ENCODE measurements around the gene MAGEF1.

MAGEF1 gene

GRCh38 chr3:184728010-184728527 is 16.2 kb upstream of the MAGEF1 start:
- Histone ChIP-seq H3K36me3 (no peaks in the 10 kb centered on the region), H3K9me3 (ENCODE audit: severe bottlenecking) (no peaks in the 10 kb centered on the region), H3K27ac (no peak overlapping the region), H3K4me3 (ENCODE audit: low read depth, low read length) (no peak overlapping the region), H3K27me3 (ENCODE audit: insufficient read depth, low read depth, severe bottlenecking) (no peaks in the 10 kb centered on the region)
- DNase-seq, result no peak
- TF ChIP-seq, protein P1, sequence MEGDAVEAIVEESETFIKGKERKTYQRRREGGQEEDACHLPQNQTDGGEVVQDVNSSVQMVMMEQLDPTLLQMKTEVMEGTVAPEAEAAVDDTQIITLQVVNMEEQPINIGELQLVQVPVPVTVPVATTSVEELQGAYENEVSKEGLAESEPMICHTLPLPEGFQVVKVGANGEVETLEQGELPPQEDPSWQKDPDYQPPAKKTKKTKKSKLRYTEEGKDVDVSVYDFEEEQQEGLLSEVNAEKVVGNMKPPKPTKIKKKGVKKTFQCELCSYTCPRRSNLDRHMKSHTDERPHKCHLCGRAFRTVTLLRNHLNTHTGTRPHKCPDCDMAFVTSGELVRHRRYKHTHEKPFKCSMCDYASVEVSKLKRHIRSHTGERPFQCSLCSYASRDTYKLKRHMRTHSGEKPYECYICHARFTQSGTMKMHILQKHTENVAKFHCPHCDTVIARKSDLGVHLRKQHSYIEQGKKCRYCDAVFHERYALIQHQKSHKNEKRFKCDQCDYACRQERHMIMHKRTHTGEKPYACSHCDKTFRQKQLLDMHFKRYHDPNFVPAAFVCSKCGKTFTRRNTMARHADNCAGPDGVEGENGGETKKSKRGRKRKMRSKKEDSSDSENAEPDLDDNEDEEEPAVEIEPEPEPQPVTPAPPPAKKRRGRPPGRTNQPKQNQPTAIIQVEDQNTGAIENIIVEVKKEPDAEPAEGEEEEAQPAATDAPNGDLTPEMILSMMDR (IDR thresholded peaks at IDR 0.05; ENCODE audit: low read depth, low read length), result no peak

DNA sequence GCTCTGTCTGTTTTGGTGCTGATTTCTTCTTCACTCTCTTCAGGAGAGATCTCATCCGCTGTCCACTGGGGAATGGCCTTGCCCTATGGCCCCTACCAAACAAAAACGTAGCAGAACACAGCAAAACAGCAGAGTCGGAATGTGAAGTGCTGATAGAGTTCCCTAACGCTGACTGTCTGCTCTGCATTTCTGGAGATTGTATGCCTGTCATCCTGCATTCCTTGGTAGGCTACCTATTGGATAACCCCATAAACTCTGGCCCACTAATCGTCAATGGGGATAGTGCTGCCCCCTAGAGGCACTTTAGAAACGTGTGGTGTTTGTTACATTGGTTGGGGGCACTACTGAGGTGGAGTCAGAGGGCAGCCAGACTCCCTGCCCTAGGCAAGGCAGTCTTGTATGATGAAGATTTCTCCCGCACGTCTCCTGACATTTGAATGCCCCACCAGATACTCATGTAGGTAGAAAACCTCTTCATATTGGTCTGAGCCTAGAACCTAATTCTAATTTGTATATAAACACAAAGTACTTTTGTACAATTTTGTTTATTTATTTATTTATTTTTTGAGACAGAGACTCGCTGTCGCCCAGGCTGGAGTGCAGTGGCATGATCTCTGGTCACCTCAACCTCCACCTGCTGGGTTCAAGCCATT is 15.6 kb upstream of the MAGEF1 start:
- Histone ChIP-seq H3K9me3 (ENCODE audit: severe bottlenecking) (no peaks in the 10 kb centered on the region), H3K36me3 (no peaks in the 10 kb centered on the region), H3K27ac (no peak overlapping the region), H3K27me3 (ENCODE audit: insufficient read depth, low read depth, severe bottlenecking) (no peaks in the 10 kb centered on the region), H3K4me3 (ENCODE audit: low read depth, low read length) (no peak overlapping the region)
- peak; percentile 77 for DNase-seq
- TF ChIP-seq, protein P1 (IDR thresholded peaks at IDR 0.05; ENCODE audit: low read depth, low read length), result peak; percentile 80

DNA sequence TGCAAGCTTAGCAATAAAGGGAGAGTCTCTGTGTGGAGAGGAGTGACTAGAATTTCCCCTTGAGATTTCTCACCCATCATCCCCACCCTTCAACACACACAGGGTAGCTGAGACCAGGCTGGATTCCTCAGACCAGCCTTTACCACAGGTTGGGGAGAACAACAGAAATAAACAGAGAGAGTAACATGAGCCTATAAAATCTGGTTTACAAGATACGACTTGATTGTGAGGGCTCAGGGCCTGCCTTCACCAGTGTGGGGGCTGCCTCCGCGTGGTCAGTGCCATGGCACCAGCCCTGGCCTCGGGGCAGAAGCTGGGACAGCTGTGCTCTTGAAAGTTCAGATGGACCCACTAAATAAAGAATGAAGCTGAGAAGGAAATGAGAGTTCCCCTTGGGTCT is 14.6 kb upstream of the MAGEF1 start:
- TF ChIP-seq, protein P1 (IDR thresholded peaks at IDR 0.05; ENCODE audit: low read depth, low read length), result no peak
- H3K4me3 ChIP-seq (ENCODE audit: low read depth, low read length), result no peak overlapping the region
- no peak for DNase-seq
- no peaks in the 10 kb centered on the region for H3K9me3 ChIP-seq (ENCODE audit: severe bottlenecking)
- H3K27me3 ChIP-seq (ENCODE audit: insufficient read depth, low read depth, severe bottlenecking), result no peaks in the 10 kb centered on the region
- no peak overlapping the region for H3K27ac ChIP-seq
- H3K36me3 ChIP-seq, result no peaks in the 10 kb centered on the region

GRCh38 chr3:184725176-184725719 is 13.4 kb upstream of the MAGEF1 start:
- Histone ChIP-seq H3K9me3 (ENCODE audit: severe bottlenecking) (no peaks in the 10 kb centered on the region), H3K27ac (no peak overlapping the region), H3K27me3 (ENCODE audit: insufficient read depth, low read depth, severe bottlenecking) (no peaks in the 10 kb centered on the region), H3K4me3 (ENCODE audit: low read depth, low read length) (no peak overlapping the region), H3K36me3 (no peaks in the 10 kb centered on the region)
- DNase-seq, result no peak
- TF ChIP-seq, protein P1 (IDR thresholded peaks at IDR 0.05; ENCODE audit: low read depth, low read length), result no peak

GRCh38 chr3:184724699-184725098 is 12.8 kb upstream of the MAGEF1 start:
- DNase-seq, result no peak
- Histone ChIP-seq H3K27me3 (ENCODE audit: insufficient read depth, low read depth, severe bottlenecking) (no peaks in the 10 kb centered on the region), H3K36me3 (no peaks in the 10 kb centered on the region), H3K9me3 (ENCODE audit: severe bottlenecking) (no peaks in the 10 kb centered on the region), H3K4me3 (ENCODE audit: low read depth, low read length) (no peak overlapping the region), H3K27ac (no peak overlapping the region)
- TF ChIP-seq, protein P1 (IDR thresholded peaks at IDR 0.05; ENCODE audit: low read depth, low read length), result no peak
